GM21367 (cell line): ENCODE results near the gene IFNL4.
"Not testable (repeated sequence)": the region's sequence is repeated elsewhere in the genome, so short reads cannot be mapped to it uniquely, and the experiment has no call there.

Experiments
- ATAC-seq: cut with Tn5 transposase; IDR thresholded peaks from one replicate; pipeline ENCODE4 v1.9.1; 2021; ENCODE audit not compliant: unreplicated experiment

The IFNL4 gene

GRCh38 chr19:39230096-39230764 is 18.4 kb downstream of the IFNL4 start:
- ATAC-seq = no peak

GRCh38 chr19:39224910-39225309 is 23.7 kb downstream of the IFNL4 start:
- no peak for ATAC-seq

- ATAC-seq = no peak
These were observed 24.9 kb downstream of the IFNL4 start for GRCh38 chr19:39223703-39224279.

GRCh38 chr19:39219108-39219507 is 29.5 kb downstream of the IFNL4 start:
- ATAC-seq = not testable (repeated sequence)

- ATAC-seq = no peak
These were observed 30.2 kb downstream of the IFNL4 start for GRCh38 chr19:39218230-39219007.

GRCh38 chr19:39217094-39217493 is 31.6 kb downstream of the IFNL4 start:
- ATAC-seq = no peak

GRCh38 chr19:39215323-39215722 is 33.3 kb downstream of the IFNL4 start:
- not testable (repeated sequence) for ATAC-seq

- no peak for ATAC-seq
These were observed 36.3 kb downstream of the IFNL4 start for GRCh38 chr19:39212375-39212742.

GRCh38 chr19:39211731-39212374 is 36.8 kb downstream of the IFNL4 start:
- no peak for ATAC-seq

- ATAC-seq = no peak
These were observed 39.5 kb downstream of the IFNL4 start for GRCh38 chr19:39209196-39209595.

GRCh38 chr19:39208175-39208795 is 40.4 kb downstream of the IFNL4 start:
- no peak for ATAC-seq

GRCh38 chr19:39207293-39207836 is 41.3 kb downstream of the IFNL4 start:
- ATAC-seq = no peak

GRCh38 chr19:39206122-39206521 is 42.5 kb downstream of the IFNL4 start:
- no peak for ATAC-seq

- no peak for ATAC-seq
These were observed 43.2 kb downstream of the IFNL4 start for GRCh38 chr19:39205449-39205764.

- ATAC-seq = no peak
These were observed 45.0 kb downstream of the IFNL4 start, which contains the start of gene SYCN for GRCh38 chr19:39203372-39204341. Gene SYCN, minus strand, starts transcription at chr19:39204263. Its CDS starts 9 bp downstream, at chr19:39204254.

- ATAC-seq = no peak
These were observed 45.7 kb downstream of the IFNL4 start for GRCh38 chr19:39202998-39203355.

- ATAC-seq = no peak
These were observed 47.9 kb downstream of the IFNL4 start for GRCh38 chr19:39200803-39201115.

GRCh38 chr19:39200066-39200802 is 48.4 kb downstream of the IFNL4 start:
- no peak for ATAC-seq

- no peak for ATAC-seq
These were observed 49.6 kb downstream of the IFNL4 start for GRCh38 chr19:39199025-39199424.
